ENCODE data around the gene RPL10.

- no peak for TF ChIP-seq CTCF (IDR thresholded peaks at IDR 0.05)
- TF ChIP-seq POLR2A (IDR thresholded peaks at IDR 0.05): no peak
Observed at GRCh38 chrX:154359362-154360154, 38.6 kb upstream of the RPL10 start.
